ENCODE results near the gene RGS2.

RGS2 gene, protein sequence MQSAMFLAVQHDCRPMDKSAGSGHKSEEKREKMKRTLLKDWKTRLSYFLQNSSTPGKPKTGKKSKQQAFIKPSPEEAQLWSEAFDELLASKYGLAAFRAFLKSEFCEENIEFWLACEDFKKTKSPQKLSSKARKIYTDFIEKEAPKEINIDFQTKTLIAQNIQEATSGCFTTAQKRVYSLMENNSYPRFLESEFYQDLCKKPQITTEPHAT

DNA sequence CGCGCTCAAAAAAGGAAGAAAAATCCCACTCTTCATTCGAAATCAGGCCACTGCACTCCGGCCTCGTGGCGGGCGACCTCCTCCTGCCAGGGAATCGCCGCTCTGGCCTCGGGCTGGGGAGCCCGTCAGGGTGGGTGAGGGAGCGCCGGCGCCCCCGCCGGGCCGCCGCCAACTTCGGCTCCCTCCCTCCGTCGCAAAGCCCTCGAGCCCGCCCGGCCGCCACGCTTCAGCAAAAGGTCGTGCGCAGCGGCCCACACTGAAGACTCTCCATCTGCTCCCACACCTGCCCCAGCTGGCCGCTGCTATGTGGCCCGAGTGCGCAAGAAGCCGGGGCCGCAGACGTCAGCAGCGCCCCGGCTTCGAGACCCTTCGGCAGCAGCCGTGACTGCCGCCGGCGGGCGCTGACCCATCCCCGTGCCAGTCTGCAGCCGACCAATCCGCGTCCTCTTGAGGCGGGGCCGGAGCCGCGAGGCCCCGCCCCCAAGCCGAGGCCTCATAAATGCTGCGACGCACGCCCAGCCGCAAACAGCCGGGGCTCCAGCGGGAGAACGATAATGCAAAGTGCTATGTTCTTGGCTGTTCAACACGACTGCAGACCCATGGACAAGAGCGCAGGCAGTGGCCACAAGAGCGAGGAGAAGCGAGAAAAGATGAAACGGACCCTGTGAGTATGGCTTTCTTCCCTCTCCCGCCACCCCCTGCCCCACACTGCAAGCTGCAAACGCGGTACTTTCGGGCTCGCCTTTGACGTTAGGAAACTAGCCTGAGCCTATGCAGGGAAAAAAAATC, at the start of gene RGS2:
RGS2 (plus strand) TSS at position 522 of the 789 bp plus-strand sequence; CDS start at position 555, 33 bp downstream.
- peak; percentile 40 for FAIRE-seq

DNA sequence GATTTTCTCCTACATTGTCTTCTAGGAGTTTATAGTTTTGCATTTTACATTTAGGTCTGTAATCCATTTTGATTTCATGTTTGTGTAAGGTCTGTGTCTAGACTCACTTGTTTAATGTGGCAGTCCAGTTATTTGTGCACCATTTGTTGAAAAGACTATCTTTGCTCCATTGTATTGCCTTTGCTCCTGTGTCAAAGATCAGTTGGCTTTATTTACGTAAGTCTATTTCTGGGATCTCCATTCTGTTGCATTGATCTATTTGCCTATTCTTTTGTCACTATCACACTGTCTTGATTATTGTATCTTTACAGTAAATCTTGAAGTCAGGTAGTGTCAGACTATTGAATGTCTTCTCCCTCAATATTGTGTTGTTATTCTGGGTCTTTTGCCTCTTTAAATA, 49.7 kb upstream of the RGS2 start:
- no peak for DNase-seq (ENCODE audit: low spot score)
- FAIRE-seq: no peak

More for the DNA sequence above, at the start of gene RGS2:
- DNase-seq (ENCODE audit: low spot score): peak; percentile 93

DNA sequence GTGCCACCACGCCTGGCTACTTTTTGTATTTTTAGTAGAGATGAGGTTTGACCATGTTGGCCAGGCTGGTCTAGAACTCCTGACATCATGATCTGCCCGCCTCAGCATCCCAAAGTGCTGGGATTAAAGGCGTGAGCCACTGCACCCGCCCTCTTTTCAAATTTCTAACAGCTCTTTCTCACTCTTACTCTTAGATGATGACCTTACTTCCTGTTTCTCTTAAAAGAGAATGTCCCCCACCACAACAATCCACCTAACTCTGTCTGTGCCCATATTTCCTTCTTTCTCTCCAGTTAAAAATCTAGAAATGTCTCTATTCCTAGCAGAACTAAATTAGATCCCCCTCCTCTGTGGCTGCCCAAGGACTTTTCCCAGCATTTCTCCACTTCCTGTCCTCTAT, 46.6 kb upstream of the RGS2 start:
- FAIRE-seq (no peak), DNase-seq (ENCODE audit: low spot score) (no peak)

DNA sequence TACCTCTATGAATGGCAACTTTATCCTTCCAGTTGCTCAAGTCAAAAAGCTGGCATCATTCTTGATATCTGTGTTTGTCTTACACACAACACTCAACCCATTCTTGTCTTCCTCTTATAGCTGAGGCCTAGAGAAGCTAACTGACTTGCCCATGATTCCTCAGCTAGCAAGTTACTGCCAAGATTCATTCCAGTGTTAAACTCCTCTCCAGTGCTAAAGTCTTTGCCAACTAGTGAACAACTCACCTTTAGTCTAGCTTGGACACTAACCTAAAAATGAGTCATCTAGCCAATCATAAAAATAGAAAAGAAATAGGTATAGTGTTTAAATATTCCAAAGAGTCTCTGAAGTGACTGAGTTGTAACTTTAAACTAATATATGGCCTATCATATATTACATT, 45.6 kb upstream of the RGS2 start:
- FAIRE-seq: no peak
- no peak for DNase-seq (ENCODE audit: low spot score)

DNA sequence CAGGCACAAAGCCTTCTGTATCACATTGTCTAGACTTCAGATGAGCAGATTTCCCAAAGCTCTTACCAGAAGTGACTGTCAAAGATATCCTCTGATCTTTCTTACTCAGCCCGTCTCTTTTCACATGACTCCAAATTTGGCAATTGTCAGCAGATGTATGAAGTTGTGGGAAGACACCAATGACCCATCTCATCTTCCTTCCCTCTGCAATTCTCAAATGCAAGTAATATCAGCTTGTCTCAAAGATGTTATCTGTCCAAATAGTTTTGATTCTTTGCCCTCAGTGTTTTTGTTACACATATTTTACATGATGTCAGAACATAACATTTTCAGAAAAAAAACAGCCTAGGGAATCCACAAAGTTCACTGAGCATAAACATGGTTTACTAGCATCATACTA, 45.1 kb upstream of the RGS2 start:
- FAIRE-seq: no peak
- no peak for DNase-seq (ENCODE audit: low spot score)

DNA sequence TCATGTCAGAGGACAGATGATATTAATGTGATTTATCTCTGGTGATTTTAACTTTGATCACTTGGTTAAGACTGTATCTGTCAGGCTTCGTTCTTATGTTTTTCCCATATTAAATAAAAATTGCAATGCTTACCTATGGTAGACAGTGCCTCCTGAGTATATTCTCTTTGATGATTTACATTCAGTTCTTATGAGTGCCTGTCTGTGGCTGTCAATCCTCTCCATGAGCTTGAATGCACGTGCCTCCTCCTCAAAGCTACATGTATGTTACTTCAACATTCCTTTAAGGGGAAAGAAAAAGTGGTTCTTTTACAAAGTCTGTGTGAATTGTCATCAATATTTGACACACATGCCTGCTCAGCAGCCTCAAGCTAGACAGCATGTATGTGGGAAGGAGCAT, 44.2 kb upstream of the RGS2 start:
- DNase-seq (ENCODE audit: low spot score) (no peak), FAIRE-seq (no peak)

DNA sequence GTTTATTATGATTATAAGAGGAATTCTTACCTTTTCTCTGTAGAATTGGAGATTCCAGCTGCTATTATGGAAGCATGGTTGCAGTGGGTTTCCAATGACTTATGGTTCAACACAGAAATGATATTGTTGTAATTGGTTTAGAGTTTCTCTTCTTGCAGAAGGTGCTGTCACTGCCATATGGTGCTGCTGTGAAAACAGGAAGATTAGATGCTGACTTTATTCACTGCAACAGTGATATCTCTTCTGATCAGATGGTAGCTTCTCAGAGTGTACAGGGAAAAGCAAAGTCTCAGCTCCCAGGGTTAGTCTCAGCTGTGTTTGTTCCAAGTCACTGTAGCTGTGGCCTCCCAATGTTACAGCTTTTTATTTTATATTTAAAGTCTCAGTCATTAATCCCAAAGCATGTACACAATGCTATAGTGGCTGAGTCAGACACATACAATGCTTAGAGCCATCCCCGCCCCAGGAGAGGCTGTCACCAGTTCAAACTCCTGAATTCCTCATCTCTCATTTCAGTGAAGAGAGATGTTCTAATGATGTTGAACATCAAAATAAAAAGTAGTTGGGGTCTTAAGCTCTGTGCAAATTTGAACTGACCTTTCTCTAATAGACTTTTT, 42.7 kb upstream of the RGS2 start:
- FAIRE-seq: no peak
- no peak for DNase-seq (ENCODE audit: low spot score)

DNA sequence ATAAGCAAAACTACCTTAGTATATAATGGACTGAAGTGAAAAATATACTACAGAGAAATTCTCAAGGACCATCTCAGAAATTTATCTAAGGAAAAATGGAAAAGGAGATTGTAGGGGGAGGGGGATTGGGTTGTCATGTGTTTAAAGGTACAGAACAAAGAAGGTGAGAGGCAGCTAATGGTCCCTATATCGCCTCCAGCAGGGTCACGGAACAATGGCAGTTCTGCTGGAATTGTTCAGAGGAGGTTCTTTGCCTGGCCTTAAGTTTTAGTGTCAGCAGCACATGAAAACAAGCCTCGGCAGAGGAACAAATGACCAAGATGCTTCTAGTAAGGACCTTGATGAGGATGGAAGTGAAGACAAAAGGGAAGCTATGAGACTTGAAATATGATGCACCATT, 42.0 kb upstream of the RGS2 start:
- DNase-seq (ENCODE audit: low spot score): no peak
- FAIRE-seq: no peak

DNA sequence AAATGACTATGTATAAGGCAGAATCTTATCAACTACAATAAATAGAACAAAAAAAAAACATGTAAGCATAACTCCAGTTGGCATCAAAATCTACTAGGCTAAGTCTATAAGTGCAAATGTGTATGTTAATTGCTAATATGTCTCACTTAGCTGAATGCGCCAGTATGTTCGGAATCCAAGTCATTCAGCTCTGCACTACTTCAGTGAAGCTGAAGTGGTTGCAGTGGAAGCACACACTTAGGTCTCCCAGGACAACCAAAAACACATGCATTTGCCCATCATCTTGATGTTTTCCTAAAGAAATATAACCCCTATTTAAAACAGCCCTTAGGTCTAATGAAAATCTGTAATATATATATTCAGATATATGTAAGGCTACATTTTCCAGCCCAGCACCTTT, 41.0 kb upstream of the RGS2 start:
- DNase-seq (ENCODE audit: low spot score) (no peak), FAIRE-seq (no peak)

DNA sequence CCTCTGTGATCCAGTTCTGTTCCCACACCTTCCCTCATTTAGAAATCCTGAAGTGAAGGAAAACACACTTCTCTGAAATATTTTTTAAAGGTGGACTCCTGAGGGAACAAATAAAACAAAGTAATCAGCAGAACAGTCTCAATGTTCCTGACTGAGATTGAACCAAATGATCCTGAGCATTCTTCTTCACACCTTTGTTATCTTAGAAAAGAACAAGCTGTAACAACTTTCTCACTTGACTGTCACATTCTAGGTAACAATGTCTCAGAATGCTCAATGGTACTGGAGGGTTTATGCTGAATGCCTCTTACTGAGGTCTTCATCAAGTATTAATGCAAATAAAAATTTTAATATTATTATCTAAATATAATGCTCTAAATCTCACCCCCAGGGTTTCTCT, 40.4 kb upstream of the RGS2 start:
- FAIRE-seq: no peak

DNA sequence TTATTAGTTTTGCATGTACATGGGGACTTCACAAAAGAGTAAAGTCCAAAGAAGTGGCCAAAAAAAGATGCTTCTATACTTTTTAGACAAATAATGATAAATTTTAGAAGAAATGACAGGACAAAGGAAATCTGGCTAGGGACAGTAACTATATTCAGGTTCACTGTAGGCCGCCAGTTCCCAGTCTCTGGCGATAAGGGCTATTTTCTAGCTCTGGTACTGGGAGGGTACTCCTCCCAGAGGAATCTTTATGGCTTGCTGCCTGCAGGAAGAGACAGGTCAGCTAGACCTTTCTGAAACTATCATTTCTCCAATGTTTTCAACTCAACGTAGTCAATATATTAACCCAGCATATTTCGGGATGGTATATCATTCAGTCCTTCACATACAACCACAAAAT, 37.5 kb upstream of the RGS2 start:
- no peak for DNase-seq (ENCODE audit: low spot score)
- FAIRE-seq: no peak

More for the DNA sequence above, 40.4 kb upstream of the RGS2 start:
- no peak for DNase-seq (ENCODE audit: low spot score)

DNA sequence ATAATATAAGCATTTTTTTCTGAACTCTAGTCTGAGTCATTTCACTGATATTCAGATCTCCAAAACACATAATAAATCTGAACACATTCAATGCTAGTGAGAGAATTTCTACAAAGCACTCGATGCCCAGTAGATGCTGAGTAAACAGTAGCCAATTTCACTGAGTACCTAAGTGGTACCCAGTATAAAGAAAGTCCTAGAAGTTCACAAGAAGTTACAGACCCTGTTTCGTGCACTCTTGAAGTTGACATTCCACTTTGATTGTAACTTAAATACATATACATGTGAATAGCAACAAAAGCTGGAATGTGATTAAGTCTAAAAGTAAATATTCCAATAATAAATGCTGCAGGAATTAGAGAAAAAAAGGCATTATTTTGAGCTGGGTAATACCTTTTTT, 33.2 kb upstream of the RGS2 start:
- FAIRE-seq (no peak), DNase-seq (ENCODE audit: low spot score) (no peak)

DNA sequence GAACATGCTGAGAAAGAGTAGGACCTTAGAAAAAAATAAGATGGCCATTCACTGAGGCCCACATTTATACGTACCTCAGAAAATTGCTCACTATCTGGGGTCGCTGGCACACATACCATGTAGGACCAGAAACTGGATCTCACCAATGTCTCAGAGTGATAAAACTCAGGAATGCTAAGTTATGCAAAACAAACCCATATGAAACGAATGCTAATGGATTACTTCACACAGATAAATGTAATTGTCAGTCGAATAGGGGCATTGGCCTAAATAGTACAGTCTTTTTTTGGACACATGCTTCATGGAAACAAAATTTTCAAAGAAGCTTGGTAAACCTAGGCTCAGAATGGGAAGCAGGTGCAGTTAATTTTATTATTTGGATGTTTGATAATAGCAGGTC, 32.6 kb upstream of the RGS2 start:
- FAIRE-seq (no peak), DNase-seq (ENCODE audit: low spot score) (no peak)

DNA sequence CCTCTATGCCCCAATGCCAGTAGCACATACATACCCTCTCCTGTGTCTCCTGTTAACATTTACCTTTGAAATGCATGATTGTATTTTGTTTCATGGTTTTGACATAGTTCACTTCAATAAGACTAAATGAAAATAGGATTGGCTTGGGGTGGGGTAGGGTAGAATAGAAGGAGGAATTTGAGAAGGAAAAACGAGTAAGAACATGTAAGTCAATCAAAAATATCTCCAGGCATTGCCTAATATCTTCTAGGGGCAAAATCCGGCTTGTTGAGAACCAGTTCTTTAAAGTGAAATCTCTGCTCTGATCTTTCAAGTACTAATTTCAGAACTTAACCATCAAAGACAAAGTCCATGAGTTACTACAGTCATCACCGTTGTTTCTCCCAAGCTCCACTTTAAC, 31.8 kb upstream of the RGS2 start:
- DNase-seq (ENCODE audit: low spot score): no peak

DNA sequence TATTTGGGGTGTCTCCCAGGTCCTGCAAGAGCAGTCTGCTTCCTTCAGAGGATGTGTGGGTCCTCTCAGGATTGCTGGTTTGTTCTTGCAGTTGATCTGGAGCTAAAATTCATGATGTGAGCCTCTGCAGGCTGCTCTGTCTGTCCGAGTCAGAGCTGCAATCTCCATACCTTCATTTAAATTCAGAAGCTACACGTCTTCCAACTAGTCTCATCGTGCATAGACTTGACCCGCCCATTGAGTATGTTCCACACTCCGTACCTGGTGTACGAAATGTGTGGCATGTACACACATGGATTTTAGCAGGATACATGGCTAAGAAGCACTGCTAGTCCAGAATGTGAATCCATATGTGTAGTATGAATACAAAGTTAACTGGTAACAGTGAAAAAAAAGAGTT, 25.0 kb upstream of the RGS2 start:
- FAIRE-seq (no peak), DNase-seq (ENCODE audit: low spot score) (no peak)

More for the DNA sequence above, 31.8 kb upstream of the RGS2 start:
- no peak for FAIRE-seq

DNA sequence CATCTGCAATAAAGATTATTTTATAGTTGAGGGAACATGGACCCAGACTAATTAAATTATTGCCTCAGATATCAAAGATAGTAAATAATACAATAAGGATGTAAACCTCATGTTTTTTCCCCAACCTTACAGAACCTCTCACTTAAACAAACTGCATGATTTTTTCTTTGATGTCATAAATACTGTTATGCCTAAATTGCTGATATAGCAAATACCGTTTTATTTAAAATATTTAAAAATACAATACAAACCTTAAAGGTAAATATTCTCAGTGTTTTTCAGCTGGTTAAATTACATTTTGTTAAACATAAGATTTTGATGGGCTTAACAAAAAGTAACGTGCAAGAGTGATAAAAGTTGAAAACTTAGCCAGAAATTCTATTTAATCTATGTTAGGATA, 24.4 kb upstream of the RGS2 start:
- FAIRE-seq: no peak
- no peak for DNase-seq (ENCODE audit: low spot score)

DNA sequence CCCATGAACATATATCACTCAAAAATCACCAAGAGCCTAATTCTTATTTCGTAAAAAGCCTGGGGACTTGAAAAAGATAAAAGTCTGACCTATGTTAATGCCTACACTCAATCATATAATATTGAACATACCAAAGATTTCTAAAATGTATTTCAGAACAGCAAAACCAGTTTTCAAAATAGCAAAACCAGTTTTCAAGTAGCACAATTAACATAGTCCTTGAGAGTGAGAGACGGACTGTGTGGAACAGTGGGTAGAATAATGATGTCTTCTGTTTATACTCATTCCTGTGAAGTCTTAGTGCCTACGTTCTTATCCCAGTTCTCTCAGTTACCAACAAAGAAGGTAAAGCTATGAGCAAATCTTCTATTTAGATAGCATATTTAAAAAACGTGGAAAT, 22.3 kb upstream of the RGS2 start:
- no peak for DNase-seq (ENCODE audit: low spot score)
- FAIRE-seq: no peak

DNA sequence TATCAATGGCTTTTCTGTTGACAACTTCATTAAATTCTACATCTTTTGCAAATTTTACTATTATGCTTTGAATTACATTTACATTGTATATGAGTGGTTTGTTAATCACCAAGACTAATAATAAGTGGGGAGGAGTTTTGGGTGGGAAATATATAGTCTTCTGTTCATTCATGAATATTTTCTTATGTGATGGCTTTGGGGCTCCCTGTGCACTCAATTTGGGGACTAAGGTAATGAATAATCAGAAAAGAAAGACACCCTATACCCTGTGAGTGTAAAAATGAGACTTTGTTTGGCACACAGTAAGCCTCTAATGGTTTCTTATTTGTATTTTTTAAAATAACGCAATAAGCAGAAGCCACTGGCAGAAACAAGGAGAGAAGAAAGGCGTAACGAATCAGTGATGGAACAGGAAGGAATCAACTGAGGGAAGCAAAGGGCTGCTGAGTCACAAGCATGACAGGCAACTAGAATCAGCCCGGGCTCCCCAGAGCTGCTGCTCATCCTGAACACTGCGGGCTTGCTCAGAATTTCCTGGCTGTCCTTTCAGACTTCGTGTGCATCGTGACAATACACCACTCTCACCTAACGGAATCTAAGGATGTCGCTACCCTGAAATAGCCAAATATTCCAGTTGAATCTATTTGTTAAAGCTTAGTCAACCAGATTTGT, 20.8 kb upstream of the RGS2 start:
- DNase-seq (ENCODE audit: low spot score): peak; percentile 61

DNA sequence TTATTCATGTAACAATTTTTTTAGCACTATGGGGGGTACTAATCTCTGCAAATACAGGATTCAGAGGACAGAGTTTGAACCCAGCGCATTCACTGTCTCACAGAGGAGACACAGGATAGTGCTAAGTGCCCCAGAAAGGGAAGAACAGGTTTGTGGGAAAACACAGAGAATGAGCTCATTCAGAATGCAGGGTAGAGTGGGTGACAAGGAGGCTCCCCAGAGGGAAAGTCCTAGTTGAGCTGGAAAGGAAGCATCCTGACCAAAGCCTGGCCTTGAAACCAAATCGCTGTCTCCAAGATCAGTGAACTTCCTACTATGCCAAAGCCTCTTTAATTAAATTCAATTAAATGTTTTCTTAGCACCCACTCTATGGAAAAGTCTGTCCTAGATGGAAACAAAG, 19.0 kb upstream of the RGS2 start:
- DNase-seq (ENCODE audit: low spot score): no peak
- FAIRE-seq: no peak

More for the DNA sequence above, 20.8 kb upstream of the RGS2 start:
- no peak for FAIRE-seq

DNA sequence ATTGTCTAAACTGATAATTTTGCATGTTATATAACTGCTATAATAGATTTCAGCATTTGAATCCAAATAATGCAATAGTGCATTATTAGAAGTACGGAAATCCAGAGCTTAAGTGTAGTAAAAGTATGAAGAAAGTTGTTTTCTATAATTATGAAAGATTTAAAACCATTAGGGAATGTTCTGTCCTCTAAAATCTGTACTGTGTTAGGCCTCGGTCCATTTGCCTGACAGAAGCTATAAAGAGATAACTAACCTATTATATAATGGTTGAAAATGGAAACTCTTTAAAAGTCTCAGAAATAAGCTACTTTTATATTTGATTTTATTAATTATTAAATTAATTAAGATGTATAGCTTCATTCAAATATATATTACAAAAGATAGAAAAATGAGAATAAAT, 16.2 kb upstream of the RGS2 start:
- FAIRE-seq (no peak), DNase-seq (ENCODE audit: low spot score) (no peak)

DNA sequence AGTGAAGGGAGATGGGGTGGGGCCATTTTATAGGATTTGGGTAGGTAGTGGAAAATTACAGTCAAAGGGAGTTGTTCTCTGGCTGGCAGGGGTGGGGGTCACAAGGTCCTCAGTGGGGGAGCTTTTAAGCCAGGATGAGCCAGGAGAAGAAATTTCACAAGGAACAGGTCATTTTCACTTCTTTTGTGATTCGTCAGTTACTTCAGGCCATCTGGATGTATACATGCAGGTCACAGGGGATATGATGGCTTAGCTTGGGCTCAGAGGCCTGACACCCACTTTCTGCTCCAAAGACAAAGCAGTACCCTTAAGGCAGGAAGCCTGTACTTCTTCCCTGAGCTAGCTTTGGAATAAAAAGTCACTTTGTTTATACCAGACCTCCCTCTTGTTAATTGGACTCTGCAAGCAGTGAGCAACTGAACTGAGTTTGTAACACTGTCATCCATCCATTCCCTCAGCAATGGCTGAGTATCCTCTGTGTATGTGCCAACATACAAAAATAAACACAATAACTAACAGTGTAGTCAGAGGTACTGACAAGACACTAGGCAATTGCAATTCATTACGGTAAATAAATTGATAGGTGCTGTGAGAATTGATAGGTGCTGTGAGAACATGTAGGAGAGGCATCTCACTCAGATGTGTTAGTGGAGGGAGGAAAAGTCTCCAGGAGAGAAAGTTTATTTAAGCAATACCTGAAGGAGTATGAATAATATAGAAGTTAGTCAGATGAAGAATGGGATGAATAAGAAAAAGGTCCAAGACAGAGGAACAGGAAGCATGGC, 14.7 kb upstream of the RGS2 start:
- DNase-seq (ENCODE audit: low spot score) (no peak), FAIRE-seq (no peak)

DNA sequence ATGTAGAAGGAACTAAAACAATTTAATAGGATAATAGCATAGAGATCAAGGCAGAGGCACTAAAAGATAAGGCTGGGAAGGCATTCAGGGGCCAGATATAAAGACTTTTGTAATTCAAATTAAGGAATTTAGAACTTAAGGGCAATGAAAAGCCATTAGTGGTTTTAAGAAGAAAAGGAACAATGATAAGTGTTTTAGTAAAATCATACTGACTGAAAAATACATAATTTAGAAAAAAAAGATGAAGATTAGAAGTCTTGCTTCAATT, 14.1 kb upstream of the RGS2 start:
- DNase-seq (ENCODE audit: low spot score) (no peak), FAIRE-seq (no peak)
